Stimulated activated CD8-positive, alpha-beta memory T cell treated with anti-CD3 and anti-CD28 coated beads, Interleukin-7, amount 100 ng/mL, for 24 hours (primary cell): ENCODE data around the gene DDB1.

Experiments used
- DNase-seq: peaks from one replicate; pipeline ENCODE4 v3.0.0-alpha.2; 2020; ENCODE audit warnings: low read depth

Gene DDB1

GRCh38 chr11:61354208-61354607, 21.3 kb upstream of the DDB1 start:
- DNase-seq, result no peak

- DNase-seq, result no peak
Measured at GRCh38 chr11:61353131-61354067, 20.5 kb upstream of the DDB1 start.

GRCh38 chr11:61352038-61352437, 19.1 kb upstream of the DDB1 start:
- no peak for DNase-seq

GRCh38 chr11:61350803-61351202, 17.9 kb upstream of the DDB1 start:
- DNase-seq, result no peak

GRCh38 chr11:61350336-61350735, 17.4 kb upstream of the DDB1 start:
- DNase-seq, result no peak

GRCh38 chr11:61349916-61350315, 17.0 kb upstream of the DDB1 start:
- DNase-seq, result no peak

- DNase-seq, result no peak
Measured at GRCh38 chr11:61349189-61349751, 16.4 kb upstream of the DDB1 start.

- no peak for DNase-seq
Measured at GRCh38 chr11:61347916-61348461, 15.1 kb upstream of the DDB1 start.

GRCh38 chr11:61345954-61346843, 13.3 kb upstream of the DDB1 start:
- DNase-seq, result no peak

- no peak for DNase-seq
Measured at GRCh38 chr11:61345170-61345610, 12.3 kb upstream of the DDB1 start.

- DNase-seq, result no peak
Measured at GRCh38 chr11:61343792-61344745, 11.2 kb upstream of the DDB1 start.

GRCh38 chr11:61342207-61342803, 9.4 kb upstream of the DDB1 start:
- DNase-seq, result no peak

- no peak for DNase-seq
Measured at GRCh38 chr11:61341706-61342105, 8.8 kb upstream of the DDB1 start.

- no peak for DNase-seq
Measured at GRCh38 chr11:61340979-61341378, 8.1 kb upstream of the DDB1 start.

GRCh38 chr11:61339490-61339878, 6.6 kb upstream of the DDB1 start:
- DNase-seq, result no peak

- DNase-seq, result no peak
Measured at GRCh38 chr11:61338783-61339489, 6.0 kb upstream of the DDB1 start.

- no peak for DNase-seq
Measured at GRCh38 chr11:61337706-61338470, 5.0 kb upstream of the DDB1 start.

GRCh38 chr11:61336171-61336935, 3.4 kb upstream of the DDB1 start:
- DNase-seq, result peak; percentile 55

- no peak for DNase-seq
Measured at GRCh38 chr11:61335355-61335710, 2.4 kb upstream of the DDB1 start.
